GM12878 (cell line): Measurements from ENCODE around the gene MED13. TPM values are rescaled to one million over a fixed set of nuclear protein-coding genes. Genes with fewer than 3 reads are reported as not detected.

Experiments
- ATAC-seq: fragments of 200-7000 bp; cut with Tn5 transposase; 3 replicates; pipeline ENCODE4 v1.9.1; 2020; ENCODE audit warnings: mild to moderate bottlenecking, moderate library complexity
- BruUV-seq: library from RNA; stranded (reverse); fragments of 400-500 nt; replicated peaks from 2 replicates; lab custom pipeline; 2021; lab: Mats Ljungman, UMichigan
- CTCF ChIA-PET: fragments of 300-600 bp; sonication (Branson Sonifier 250); formaldehyde crosslinking; extraction: SDS; loops from one replicate; lab custom pipeline; 2021; ENCODE audit warnings: inconsistent platforms; lab: Yijun Ruan, JAX
- POLR2A ChIA-PET: fragments of 350-600 bp; formaldehyde crosslinking; extraction: SDS; loops from one replicate; lab custom pipeline; 2021; ENCODE audit warnings: inconsistent platforms; lab: Charles Lee
- RAD21 ChIA-PET: fragments of 300-600 bp; sonication (Branson Sonifier 250); formaldehyde crosslinking; loops from one replicate; lab custom pipeline; 2023; ENCODE audit warnings: antibody characterized with exemption; ENCODE audit not compliant: unreplicated experiment; lab: Charles Lee
- SMC1A ChIA-PET: fragments of 300-600 bp; sonication (Branson Sonifier 250); formaldehyde crosslinking; loops from one replicate; lab custom pipeline; 2023; ENCODE audit not compliant: unreplicated experiment, uncharacterized antibody; lab: Charles Lee
- DNase-seq: peaks from one replicate; pipeline ENCODE4 v3.0.0-alpha.2; 2011; ENCODE audit warnings: low read depth, low spot score
- FAIRE-seq: peaks from 3 replicates; lab custom pipeline; 2011; peaks lifted over from hg19 to GRCh38; lab: Jason Lieb, UNC
- H2AFZ ChIP-seq: 2 replicates; pipeline ENCODE4 v1.6.0; 2011; ENCODE audit warnings: low read depth, low read length, control low read depth; ENCODE audit not compliant: control insufficient read depth
- H3K27ac ChIP-seq: 2 replicates; pipeline ENCODE4 v1.5.1; 2011; ENCODE audit warnings: control low read depth; ENCODE audit not compliant: control insufficient read depth, insufficient read depth
- H3K27me3 ChIP-seq, 2 experiments: replicated peaks in 1 of 2; 2 replicates each; pipeline versions ENCODE4 v1.6.0 to v1.6.1; 2011; ENCODE audit warnings: low read length in 1 of 2; ENCODE audit not compliant: control insufficient read depth in 2 of 2, insufficient read depth in 2 of 2
- H3K36me3 ChIP-seq, 2 experiments: 2 replicates each; pipeline ENCODE4 v1.5.1; 2011; ENCODE audit warnings: low read length in 1 of 2; ENCODE audit not compliant: control insufficient read depth in 2 of 2, insufficient read depth in 2 of 2
- H3K4me1 ChIP-seq: 2 replicates; pipeline ENCODE4 v1.6.1; 2011; ENCODE audit warnings: mild to moderate bottlenecking, low read length, moderate library complexity, mixed read lengths; ENCODE audit not compliant: control insufficient read depth, insufficient read depth
- H3K4me2 ChIP-seq: 2 replicates; pipeline ENCODE4 v1.6.0; 2011; ENCODE audit warnings: control low read depth; ENCODE audit not compliant: control insufficient read depth, insufficient read depth
- H3K4me3 ChIP-seq: fragments of 200-600 bp; sonication (generic); 2 replicates; pipeline ENCODE4 v1.5.1; 2016
- H3K79me2 ChIP-seq: 2 replicates; pipeline ENCODE4 v1.6.0; 2011; ENCODE audit warnings: low read length; ENCODE audit not compliant: control insufficient read depth, insufficient read depth
- H3K9ac ChIP-seq: 2 replicates; pipeline ENCODE4 v1.8.0; 2011; ENCODE audit warnings: low read length, control low read depth, mixed read lengths; ENCODE audit not compliant: control insufficient read depth, insufficient read depth
- H3K9me3 ChIP-seq: replicated peaks from 3 replicates; pipeline ENCODE4 v1.5.1; 2011; ENCODE audit warnings: mild to moderate bottlenecking, low read length; ENCODE audit not compliant: control insufficient read depth, insufficient read depth
- H4K20me1 ChIP-seq: 2 replicates; pipeline ENCODE4 v1.6.0; 2011; ENCODE audit not compliant: control insufficient read depth, insufficient read depth
- BMI1 ChIP-seq: fragments of 450-650 bp; IDR thresholded peaks from 2 replicates; pipeline ENCODE4 v1.6.1; 2016; ENCODE audit warnings: mild to moderate bottlenecking, moderate library complexity, borderline replicate concordance
- EGR1 ChIP-seq, 2 experiments: IDR thresholded peaks; 1 replicate in 1 of 2; 2 replicates in 1 of 2; pipeline ENCODE4 v1.6.1; 2011 to 2012; ENCODE audit warnings: low read depth in 2 of 2, low read length in 2 of 2, borderline replicate concordance in 1 of 2, mild to moderate bottlenecking in 1 of 2, moderate library complexity in 1 of 2
- ETV6 ChIP-seq, 2 experiments: fragments of 450-650 bp in 1 of 2; IDR thresholded peaks in 1 of 2; conservative IDR thresholded peaks in 1 of 2; 2 replicates each; pipeline ENCODE4 v1.6.1; 2014; ENCODE audit warnings: antibody characterized with exemption in 1 of 2, borderline replicate concordance in 1 of 2, low read depth in 1 of 2, mild to moderate bottlenecking in 1 of 2, moderate library complexity in 1 of 2
- GABPA ChIP-seq: IDR thresholded peaks from 2 replicates; pipeline ENCODE4 v1.6.1; 2014; ENCODE audit warnings: antibody characterized with exemption, low read depth, mild to moderate bottlenecking, inconsistent platforms
- HSF1 ChIP-seq: fragments of 150-350 bp; IDR thresholded peaks from 2 replicates; pipeline ENCODE4 v1.6.1; 2014; ENCODE audit warnings: mild to moderate bottlenecking, low read depth, low read length
- LARP7 ChIP-seq: fragments of 450-650 bp; IDR thresholded peaks from 2 replicates; pipeline ENCODE4 v1.6.1; 2017; ENCODE audit warnings: mild to moderate bottlenecking
- MAX ChIP-seq: IDR thresholded peaks from 2 replicates; pipeline ENCODE4 v1.6.1; 2012; ENCODE audit warnings: low read depth, low read length, improper control_type of control experiment
- NFXL1 ChIP-seq: fragments of 450-650 bp; IDR thresholded peaks from 2 replicates; pipeline ENCODE4 v1.6.1; 2017; ENCODE audit warnings: antibody characterized with exemption, mild to moderate bottlenecking, borderline replicate concordance
- POU2F2 ChIP-seq: IDR thresholded peaks from 3 replicates; pipeline ENCODE4 v1.6.1; 2011; ENCODE audit warnings: low read depth, mild to moderate bottlenecking, low read length, borderline replicate concordance
- RUNX3 ChIP-seq: IDR thresholded peaks from 2 replicates; pipeline ENCODE4 v1.6.1; 2012; ENCODE audit warnings: low read length, inconsistent platforms
- SIN3A ChIP-seq: IDR thresholded peaks from 2 replicates; pipeline ENCODE4 v1.6.1; 2012; ENCODE audit warnings: low read depth, low read length, improper control_type of control experiment
- STAT1 ChIP-seq: fragments of 450-650 bp; conservative IDR thresholded peaks from 2 replicates; pipeline ENCODE4 v1.6.1; 2014; ENCODE audit warnings: antibody characterized with exemption, mild to moderate bottlenecking
- WGBS: methylation state at CpG from one replicate; pipeline ENCODE4 v1.1.6; 2016; ENCODE audit warnings: low lambda C conversion rate; ENCODE audit not compliant: insufficient replicate concordance, insufficient coverage; ENCODE audit errors: missing lambda C conversion rate; 5-methylcytosine and 5-hydroxymethylcytosine counted together
- in situ Hi-C: fragments of 300-500 bp; cut with MboI; formaldehyde crosslinking; loops from 9 replicates; pipeline ENCODE4 v1.14.3; 2018; ENCODE audit warnings: mixed read lengths
- intact Hi-C: fragments of 100-400 bp; cut with micrococcal nuclease; formaldehyde crosslinking; loops from one replicate; pipeline ENCODE4 v1.14.2; 2022; ENCODE audit not compliant: unreplicated experiment
- polyA plus RNA-seq, 11 experiments: library from polyadenylated mRNA; depleted of rRNA in 4 of 11; unstranded in 6 of 11; stranded (reverse) in 5 of 11; fragments of >200 nt; fragmentation: Nextera tagmentation in 4 of 11; fragmentation: Illumina TruSeq in 1 of 11; extraction: Ambion mirVana in 4 of 11; extraction: Trizol in 1 of 11; gene quantifications; 1 replicate in 1 of 11; 2 replicates in 10 of 11; pipeline versions ENCODE4 v1.2.1 to v1.2.3, GENCODE V29; 2011 to 2016; ENCODE audit warnings: inconsistent platforms in 2 of 11, missing spikeins in 2 of 11, low read depth in 1 of 11
- total RNA-seq, 4 experiments: library from RNA; depleted of rRNA in 3 of 4; stranded (reverse); fragments of >200 nt in 3 of 4; fragmentation: Illumina TruSeq in 1 of 4; extraction: Trizol in 1 of 4; gene quantifications; 2 replicates each; pipeline versions ENCODE4 v1.2.1 to v1.2.3, GENCODE V29; 2013 to 2021

MED13 gene
- total and polyA plus RNA-seq, 10 of the 15 experiments (the other 5 are each of a cell fraction or from before 2014, with no cell fraction given): 4.6 to 49.7 (median 21.3) TPM

- WGBS: 62% methylated on average over 3 of the region's 3 CpGs
- in situ Hi-C loops: no loop called here
- POLR2A ChIA-PET: interaction anchor here (0.6 kb wide), 2 partner anchors 11 to 236 kb away, joined by 3 to 11 read pairs; no protein-coding TSS in a partner anchor
- SMC1A ChIA-PET: interaction anchor here (0.7 to 5.0 kb wide), 19 partner anchors 11 to 475 kb away, joined by 3 to 139 read pairs (median 13); partner anchors contain the start of gene BRIP1
- no peaks in the 10 kb centered on the region for H3K79me2 ChIP-seq
- no peak for DNase-seq
- H3K27ac ChIP-seq: no peak overlapping the region
- H3K4me1 ChIP-seq: peaks cover 2% of the 10 kb centered on the region; the same call in 1 of the 2 replicates
- no peak overlapping the region for H2AFZ ChIP-seq
- H3K9ac ChIP-seq: no peak overlapping the region
- no peaks in the 10 kb centered on the region for H4K20me1 ChIP-seq
- no peak overlapping the region for H3K4me3 ChIP-seq
- TF ChIP-seq POU2F2 (no peak), EGR1 (IDR thresholded peaks at IDR 0.05; ENCODE audit: borderline replicate concordance in 1 of 2, low read depth in 2 of 2, low read length in 2 of 2) (no peak), STAT1 (no peak), GABPA (no peak), NFXL1 (peak; percentile 90; the same call in 1 of the 2 replicates), MAX (no peak), HSF1 (no peak), BMI1 (no peak), ETV6 (conservative IDR thresholded peaks at IDR 0.05 in 1 of 2, IDR thresholded peaks at IDR 0.05 in 1 of 2; ENCODE audit: borderline replicate concordance in 1 of 2, low read depth in 1 of 2) (peak in 1 of 2 experiments; percentile 83; a peak in 1 of 4 replicates), SIN3A (no peak), LARP7 (no peak), RUNX3 (no peak)
- RAD21 ChIA-PET: interaction anchor here (0.7 to 5.2 kb wide), 16 partner anchors 8 to 699 kb away, joined by 3 to 169 read pairs (median 10); partner anchors contain the start of genes BRIP1 and MED13
- BruUV-seq: no TSS peak
- FAIRE-seq: no peak
- H3K36me3 ChIP-seq: no peaks in the 10 kb centered on the region
- CTCF ChIA-PET: interaction anchor here (0.5 to 7.3 kb wide), 23 partner anchors 11 to 479 kb away, joined by 3 to 183 read pairs (median 5); partner anchors contain the start of genes BRIP1 and MED13
- no peaks in the 10 kb centered on the region; the same call in 2 of the 3 replicates for H3K9me3 ChIP-seq
- intact Hi-C loops: no loop called here
- ATAC-seq: no peak
- H3K4me2 ChIP-seq: no peak overlapping the region
- no peaks in the 10 kb centered on the region; a peak in 1 of 4 replicates for H3K27me3 ChIP-seq
Observed at GRCh38 chr17:62110923-62111484, 45.9 kb upstream of the MED13 start.
